ENCODE results near the gene ZNF366. TPM values are rescaled to one million over a fixed set of nuclear protein-coding genes. Genes with fewer than 3 reads are reported as not detected.

Gene ZNF366
- total RNA-seq, 2 donors from 2014 or later: not detected

- peaks cover 19% of the 10 kb centered on the region for H3K9me3 ChIP-seq (ENCODE audit: control insufficient read depth, low read length)
- Mint-ChIP-seq H3K36me3 (ENCODE audit: low read depth) (no peaks in the 10 kb centered on the region), H3K9me3 (peaks cover 37% of the 10 kb centered on the region), H3K4me1 (no peaks in the 10 kb centered on the region), H3K27ac (no peak overlapping the region), H3K27me3 (ENCODE audit: insufficient read depth) (peaks cover 3% of the 10 kb centered on the region), H3K4me3 (no peak overlapping the region)
- DNase-seq: peak; percentile 64
- H3K9ac ChIP-seq (ENCODE audit: extremely low read depth, low read length, poor library complexity, severe bottlenecking): no peak overlapping the region
- no peak overlapping the region for H3K4me3 ChIP-seq (ENCODE audit: low read length)
- no peaks in the 10 kb centered on the region for H3K4me1 ChIP-seq (ENCODE audit: control insufficient read depth, insufficient read depth, low read length)
- H3K36me3 ChIP-seq (ENCODE audit: control insufficient read depth, insufficient read depth, low read length): no peaks in the 10 kb centered on the region
- 66 to 78% methylated on average over 2 to 4 of the region's 4 CpGs for WGBS, 2 experiments (ENCODE audit: insufficient coverage in 1 of 2, insufficient read length in 1 of 2)
- no peak overlapping the region for H3K27ac ChIP-seq (ENCODE audit: low read depth, low read length)
- TF ChIP-seq CTCF (conservative IDR thresholded peaks at IDR 0.05): peak; percentile 74
- no peaks in the 10 kb centered on the region for H3K27me3 ChIP-seq (ENCODE audit: control insufficient read depth, insufficient read depth, low read length, poor library complexity, severe bottlenecking)
Observed at GRCh38 chr5:72402959-72403628, 104.1 kb downstream of the ZNF366 start.

- Mint-ChIP-seq H3K4me1 (peaks cover 3% of the 10 kb centered on the region), H3K9me3 (peaks cover 37% of the 10 kb centered on the region), H3K27me3 (ENCODE audit: insufficient read depth) (peaks cover 3% of the 10 kb centered on the region), H3K4me3 (no peak overlapping the region), H3K36me3 (ENCODE audit: low read depth) (no peaks in the 10 kb centered on the region), H3K27ac (no peak overlapping the region)
- H3K27me3 ChIP-seq (ENCODE audit: control insufficient read depth, insufficient read depth, low read length, poor library complexity, severe bottlenecking): no peaks in the 10 kb centered on the region
- TF ChIP-seq CTCF (conservative IDR thresholded peaks at IDR 0.05): no peak
- no peak overlapping the region for H3K27ac ChIP-seq (ENCODE audit: low read depth, low read length)
- no peaks in the 10 kb centered on the region for H3K4me1 ChIP-seq (ENCODE audit: control insufficient read depth, insufficient read depth, low read length)
- no peak for DNase-seq
- no peaks in the 10 kb centered on the region for H3K36me3 ChIP-seq (ENCODE audit: control insufficient read depth, insufficient read depth, low read length)
- no peak overlapping the region for H3K9ac ChIP-seq (ENCODE audit: extremely low read depth, low read length, poor library complexity, severe bottlenecking)
- 67 to 91% methylated on average over 1 to 2 of the region's 2 CpGs for WGBS, 2 experiments (ENCODE audit: insufficient coverage in 1 of 2, insufficient read length in 1 of 2)
- H3K4me3 ChIP-seq (ENCODE audit: low read length): no peak overlapping the region
- H3K9me3 ChIP-seq (ENCODE audit: control insufficient read depth, low read length): peaks cover 19% of the 10 kb centered on the region
Observed at GRCh38 chr5:72402381-72402890, 104.8 kb downstream of the ZNF366 start.

GRCh38 chr5:72400950-72401349 lies 106.3 kb downstream of the ZNF366 start:
- 91% methylated on average over 1 of the region's 1 CpG; no CpG with 5 or more reads in 1 of the 2 experiments for WGBS, 2 experiments (ENCODE audit: insufficient coverage in 1 of 2, insufficient read length in 1 of 2)
- H3K9me3 Mint-ChIP-seq: peaks cover 37% of the 10 kb centered on the region

More at GRCh38 chr5:72400950-72401349, 106.3 kb downstream of the ZNF366 start:
- Mint-ChIP-seq H3K36me3 (ENCODE audit: low read depth) (no peaks in the 10 kb centered on the region), H3K27me3 (ENCODE audit: insufficient read depth) (peaks cover 3% of the 10 kb centered on the region), H3K4me1 (peaks cover 3% of the 10 kb centered on the region), H3K27ac (no peak overlapping the region), H3K4me3 (no peak overlapping the region)
- H3K4me1 ChIP-seq (ENCODE audit: control insufficient read depth, insufficient read depth, low read length): no peaks in the 10 kb centered on the region
- no peaks in the 10 kb centered on the region for H3K36me3 ChIP-seq (ENCODE audit: control insufficient read depth, insufficient read depth, low read length)
- no peak for TF ChIP-seq CTCF (conservative IDR thresholded peaks at IDR 0.05)
- peaks cover 19% of the 10 kb centered on the region for H3K9me3 ChIP-seq (ENCODE audit: control insufficient read depth, low read length)
- no peak overlapping the region for H3K9ac ChIP-seq (ENCODE audit: extremely low read depth, low read length, poor library complexity, severe bottlenecking)
- no peak overlapping the region for H3K4me3 ChIP-seq (ENCODE audit: low read length)
- no peak for DNase-seq
- H3K27me3 ChIP-seq (ENCODE audit: control insufficient read depth, insufficient read depth, low read length, poor library complexity, severe bottlenecking): no peaks in the 10 kb centered on the region
- H3K27ac ChIP-seq (ENCODE audit: low read depth, low read length): no peak overlapping the region

All from endodermal cell (in vitro differentiated cells).